ENCODE measurements around the gene MPP1.

The MPP1 gene

DNA sequence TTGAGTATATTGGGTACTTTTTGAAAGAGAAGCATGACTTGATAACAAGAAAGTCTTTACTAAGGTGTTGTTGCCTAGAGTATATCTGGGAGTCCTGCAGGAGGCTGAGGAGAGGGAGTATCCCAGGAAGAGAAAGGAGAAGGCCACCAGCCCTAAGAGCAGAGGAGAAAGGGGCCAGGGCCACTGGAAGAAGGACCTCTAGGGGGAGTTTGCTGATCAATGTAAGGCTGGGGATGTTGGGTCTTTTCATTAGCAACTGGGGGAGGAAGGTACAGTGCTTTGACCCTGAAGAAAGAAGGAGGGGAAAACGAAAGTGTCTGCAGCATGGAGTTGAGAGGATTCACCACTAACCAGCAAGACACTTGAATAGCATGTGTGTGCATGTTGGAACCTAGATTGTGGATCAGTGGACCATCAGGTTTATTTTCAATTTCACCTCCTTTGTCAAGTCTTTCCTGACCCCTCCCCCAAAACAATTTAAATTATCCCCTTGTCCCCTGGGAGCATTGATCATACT lies 24.7 kb upstream of the MPP1 start:
- TF ChIP-seq, protein P1, sequence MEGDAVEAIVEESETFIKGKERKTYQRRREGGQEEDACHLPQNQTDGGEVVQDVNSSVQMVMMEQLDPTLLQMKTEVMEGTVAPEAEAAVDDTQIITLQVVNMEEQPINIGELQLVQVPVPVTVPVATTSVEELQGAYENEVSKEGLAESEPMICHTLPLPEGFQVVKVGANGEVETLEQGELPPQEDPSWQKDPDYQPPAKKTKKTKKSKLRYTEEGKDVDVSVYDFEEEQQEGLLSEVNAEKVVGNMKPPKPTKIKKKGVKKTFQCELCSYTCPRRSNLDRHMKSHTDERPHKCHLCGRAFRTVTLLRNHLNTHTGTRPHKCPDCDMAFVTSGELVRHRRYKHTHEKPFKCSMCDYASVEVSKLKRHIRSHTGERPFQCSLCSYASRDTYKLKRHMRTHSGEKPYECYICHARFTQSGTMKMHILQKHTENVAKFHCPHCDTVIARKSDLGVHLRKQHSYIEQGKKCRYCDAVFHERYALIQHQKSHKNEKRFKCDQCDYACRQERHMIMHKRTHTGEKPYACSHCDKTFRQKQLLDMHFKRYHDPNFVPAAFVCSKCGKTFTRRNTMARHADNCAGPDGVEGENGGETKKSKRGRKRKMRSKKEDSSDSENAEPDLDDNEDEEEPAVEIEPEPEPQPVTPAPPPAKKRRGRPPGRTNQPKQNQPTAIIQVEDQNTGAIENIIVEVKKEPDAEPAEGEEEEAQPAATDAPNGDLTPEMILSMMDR (conservative IDR thresholded peaks at IDR 0.05; ENCODE audit: low read length): peak; percentile 23; the same call in 1 of the 2 replicates
- no peak for TF ChIP-seq EZH2phosphoT487 (IDR thresholded peaks at IDR 0.05; ENCODE audit: borderline replicate concordance)
- H3K4me1 ChIP-seq (ENCODE audit: insufficient read depth, low read length, poor library complexity, severe bottlenecking): no peaks in the 10 kb centered on the region
- H3K4me2 ChIP-seq (ENCODE audit: low read depth, low read length, poor library complexity, severe bottlenecking): no peak overlapping the region
- H2AFZ ChIP-seq (ENCODE audit: low read length): peak overlapping the region; percentile 81
- H3K79me2 ChIP-seq (ENCODE audit: insufficient read depth, low read length): no peaks in the 10 kb centered on the region
- no peak overlapping the region for H3K9ac ChIP-seq (ENCODE audit: low read depth, low read length, poor library complexity, severe bottlenecking)
- H4K20me1 ChIP-seq (ENCODE audit: insufficient read depth, low read length, poor library complexity, severe bottlenecking): no peaks in the 10 kb centered on the region
- no peaks in the 10 kb centered on the region for H3K27me3 ChIP-seq (ENCODE audit: insufficient read depth, low read length, poor library complexity, severe bottlenecking)
- H3F3A ChIP-seq (ENCODE audit: low read depth): no peaks in the 10 kb centered on the region
- no peaks in the 10 kb centered on the region for H3K9me2 ChIP-seq (replicated peaks; ENCODE audit: low read depth, low read length)
- H3K9me3 ChIP-seq (ENCODE audit: insufficient read depth, low read depth, low read length): no peaks in the 10 kb centered on the region
- H3K4me3 ChIP-seq (ENCODE audit: low read length, poor library complexity, severe bottlenecking): no peak overlapping the region
- H3K36me3 ChIP-seq (ENCODE audit: insufficient read depth, low read length): no peaks in the 10 kb centered on the region

DNA sequence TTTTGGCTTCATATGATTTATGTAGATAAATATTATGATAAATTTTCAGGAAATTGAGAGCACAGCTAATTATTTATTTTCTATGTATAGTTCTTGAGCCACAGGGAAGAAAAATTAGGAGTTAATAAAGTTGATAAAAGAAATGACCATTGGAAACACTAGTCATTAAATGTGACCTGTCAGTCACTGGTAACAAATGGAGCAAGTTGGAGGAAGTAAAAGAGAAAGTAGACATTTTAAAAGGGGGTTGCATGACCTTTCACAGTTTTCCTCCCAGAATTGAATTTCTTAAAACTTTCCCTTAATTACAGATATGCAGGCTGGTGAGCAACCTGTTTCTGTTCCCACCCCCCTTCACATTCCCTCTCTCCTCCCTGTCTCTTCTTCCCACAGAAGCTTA lies 23.8 kb upstream of the MPP1 start:
- peak overlapping the region; percentile 60; the same call in 1 of the 2 replicates for H2AFZ ChIP-seq (ENCODE audit: low read length)
- H3K9ac ChIP-seq (ENCODE audit: low read depth, low read length, poor library complexity, severe bottlenecking): no peak overlapping the region
- H3K4me1 ChIP-seq (ENCODE audit: insufficient read depth, low read length, poor library complexity, severe bottlenecking): no peaks in the 10 kb centered on the region
- H3K27me3 ChIP-seq (ENCODE audit: insufficient read depth, low read length, poor library complexity, severe bottlenecking): no peaks in the 10 kb centered on the region
- no peaks in the 10 kb centered on the region for H3K9me3 ChIP-seq (ENCODE audit: insufficient read depth, low read depth, low read length)
- no peak overlapping the region for H3K4me3 ChIP-seq (ENCODE audit: low read length, poor library complexity, severe bottlenecking)
- no peaks in the 10 kb centered on the region for H3K79me2 ChIP-seq (ENCODE audit: insufficient read depth, low read length)
- TF ChIP-seq EZH2phosphoT487 (IDR thresholded peaks at IDR 0.05; ENCODE audit: borderline replicate concordance): no peak
- TF ChIP-seq, protein P1 (conservative IDR thresholded peaks at IDR 0.05; ENCODE audit: low read length): no peak
- no peaks in the 10 kb centered on the region for H3K36me3 ChIP-seq (ENCODE audit: insufficient read depth, low read length)
- no peaks in the 10 kb centered on the region for H4K20me1 ChIP-seq (ENCODE audit: insufficient read depth, low read length, poor library complexity, severe bottlenecking)
- H3F3A ChIP-seq (ENCODE audit: low read depth): no peaks in the 10 kb centered on the region
- H3K9me2 ChIP-seq (replicated peaks; ENCODE audit: low read depth, low read length): no peaks in the 10 kb centered on the region
- no peak overlapping the region for H3K4me2 ChIP-seq (ENCODE audit: low read depth, low read length, poor library complexity, severe bottlenecking)

DNA sequence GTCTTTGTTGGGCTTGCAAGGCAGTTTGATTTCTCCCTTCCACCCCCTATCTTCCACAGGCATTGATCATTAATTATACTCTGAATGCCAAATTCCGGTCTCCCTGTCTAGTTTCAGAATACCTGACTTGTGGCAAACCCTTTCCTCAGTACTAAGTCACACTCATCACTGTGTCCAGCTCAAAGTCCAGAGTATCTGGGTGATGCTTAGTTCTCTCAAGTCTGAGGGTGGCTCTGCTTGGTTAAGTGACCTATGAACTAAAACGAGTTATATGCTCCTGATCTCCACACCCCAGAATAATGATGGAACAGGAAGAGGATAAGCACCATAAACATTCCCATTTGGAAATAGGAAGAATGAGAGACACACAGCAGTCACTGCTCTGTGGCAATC lies 22.7 kb upstream of the MPP1 start:
- TF ChIP-seq, protein P1 (conservative IDR thresholded peaks at IDR 0.05; ENCODE audit: low read length): no peak
- no peak for TF ChIP-seq EZH2phosphoT487 (IDR thresholded peaks at IDR 0.05; ENCODE audit: borderline replicate concordance)
- Histone ChIP-seq H4K20me1 (ENCODE audit: insufficient read depth, low read length, poor library complexity, severe bottlenecking) (no peaks in the 10 kb centered on the region), H2AFZ (ENCODE audit: low read length) (no peak overlapping the region), H3K9me2 (replicated peaks; ENCODE audit: low read depth, low read length) (no peaks in the 10 kb centered on the region), H3K4me1 (ENCODE audit: insufficient read depth, low read length, poor library complexity, severe bottlenecking) (no peaks in the 10 kb centered on the region), H3K4me2 (ENCODE audit: low read depth, low read length, poor library complexity, severe bottlenecking) (no peak overlapping the region), H3K9me3 (ENCODE audit: insufficient read depth, low read depth, low read length) (no peaks in the 10 kb centered on the region), H3K27me3 (ENCODE audit: insufficient read depth, low read length, poor library complexity, severe bottlenecking) (no peaks in the 10 kb centered on the region), H3K79me2 (ENCODE audit: insufficient read depth, low read length) (no peaks in the 10 kb centered on the region), H3F3A (ENCODE audit: low read depth) (no peaks in the 10 kb centered on the region), H3K4me3 (ENCODE audit: low read length, poor library complexity, severe bottlenecking) (no peak overlapping the region), H3K9ac (ENCODE audit: low read depth, low read length, poor library complexity, severe bottlenecking) (no peak overlapping the region), H3K36me3 (ENCODE audit: insufficient read depth, low read length) (no peaks in the 10 kb centered on the region)

All from Loucy (cell line).